ENCODE results near the gene ETV5.

GRCh38 chr3:186083746-186084145 lies 25.1 kb downstream of the ETV5 start:
- TF ChIP-seq CTCF (IDR thresholded peaks at IDR 0.05) (no peak), POLR2A (IDR thresholded peaks at IDR 0.05) (no peak)

Data from uterus (tissue), 2 donors.